SK-N-MC (cell line): Measurements from ENCODE around the gene SNX9.

Experiments
- EZH2 ChIP-seq: fragments of 200-600 bp; sonication (generic); IDR thresholded peaks from one replicate; pipeline ENCODE4 v1.6.1; 2017; ENCODE audit warnings: antibody characterized with exemption
- POLR2AphosphoS5 ChIP-seq: IDR thresholded peaks from 2 replicates; pipeline ENCODE4 v1.6.1; 2012; ENCODE audit warnings: mild to moderate bottlenecking, low read depth, low read length, borderline replicate concordance

DNA sequence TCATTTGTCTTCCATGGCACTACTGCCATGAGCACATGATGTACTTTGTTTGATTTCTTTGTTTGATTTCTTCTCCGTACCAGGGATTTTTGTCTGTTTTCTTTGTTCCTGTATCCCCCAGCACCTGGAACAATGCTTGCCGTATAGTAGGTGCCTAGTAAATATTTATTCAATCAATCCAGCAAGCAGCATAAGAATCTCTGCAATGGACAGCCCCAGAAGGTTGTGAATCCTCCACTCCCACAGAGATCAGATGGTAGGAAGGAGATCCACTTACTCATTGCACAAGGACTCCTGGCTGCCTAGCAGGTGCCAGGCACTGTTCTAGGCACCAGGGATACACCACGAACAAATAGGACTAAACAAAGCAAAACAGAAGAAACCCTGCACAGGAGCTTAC lies 151.9 kb downstream of the SNX9 start:
- TF ChIP-seq POLR2AphosphoS5 (no peak), EZH2 (no peak)
